ENCODE measurements around the gene RHBDD3. TPM values are rescaled to one million over a fixed set of nuclear protein-coding genes. Genes with fewer than 3 reads are reported as not detected.

The RHBDD3 gene
- total and polyA plus RNA-seq, 2 donors = 22.6 to 31.1 TPM

- no peaks in the 10 kb centered on the region for H3K4me1 ChIP-seq (ENCODE audit: control insufficient read depth in 2 of 2, insufficient read depth in 2 of 2, low read length in 2 of 2)
- H3K36me3 ChIP-seq (ENCODE audit: control insufficient read depth in 2 of 2, insufficient read depth in 2 of 2, low read length in 1 of 2) = peaks cover 54 to 59% of the 10 kb centered on the region in 2 donors
- no peak for DNase-seq (ENCODE audit: low read depth in 6 of 9, low spot score in 9 of 9)
- H3K27ac ChIP-seq (ENCODE audit: low read depth in 1 of 2, low read length in 1 of 2) = no peak overlapping the region
- H3K4me3 ChIP-seq (ENCODE audit: low read length in 2 of 2) = no peak overlapping the region
- 93% methylated on average over 4 of the region's 4 CpGs for WGBS
- H3K9me3 ChIP-seq (ENCODE audit: control insufficient read depth in 2 of 2, insufficient read depth in 1 of 2, low read length in 1 of 2) = no peaks in the 10 kb centered on the region
- peaks cover 0 to 14% of the 10 kb centered on the region in 2 donors for H3K27me3 ChIP-seq (ENCODE audit: control insufficient read depth in 2 of 2, insufficient read depth in 1 of 2, low read length in 1 of 2)
Observed at GRCh38 chr22:29300467-29300806, 32.7 kb upstream of the RHBDD3 start.

GRCh38 chr22:29299136-29299900 is 31.5 kb upstream of the RHBDD3 start:
- no peak for DNase-seq (ENCODE audit: low read depth in 6 of 9, low spot score in 9 of 9)
- Histone ChIP-seq H3K36me3 (ENCODE audit: control insufficient read depth in 2 of 2, insufficient read depth in 2 of 2, low read length in 1 of 2) (peaks cover 65 to 67% of the 10 kb centered on the region in 2 donors), H3K27ac (ENCODE audit: low read depth in 1 of 2, low read length in 1 of 2) (no peak overlapping the region), H3K9me3 (ENCODE audit: control insufficient read depth in 2 of 2, insufficient read depth in 1 of 2, low read length in 1 of 2) (no peaks in the 10 kb centered on the region), H3K4me3 (ENCODE audit: low read length in 2 of 2) (no peak overlapping the region), H3K4me1 (ENCODE audit: control insufficient read depth in 2 of 2, insufficient read depth in 2 of 2, low read length in 2 of 2) (no peaks in the 10 kb centered on the region), H3K27me3 (ENCODE audit: control insufficient read depth in 2 of 2, insufficient read depth in 1 of 2, low read length in 1 of 2) (peaks cover 0 to 4% of the 10 kb centered on the region in 2 donors)
- WGBS = 97% methylated on average over 19 of the region's 19 CpGs

GRCh38 chr22:29298641-29299040 is 30.9 kb upstream of the RHBDD3 start:
- Histone ChIP-seq H3K4me1 (ENCODE audit: control insufficient read depth in 2 of 2, insufficient read depth in 2 of 2, low read length in 2 of 2) (no peaks in the 10 kb centered on the region), H3K9me3 (ENCODE audit: control insufficient read depth in 2 of 2, insufficient read depth in 1 of 2, low read length in 1 of 2) (no peaks in the 10 kb centered on the region), H3K27ac (ENCODE audit: low read depth in 1 of 2, low read length in 1 of 2) (no peak overlapping the region), H3K4me3 (ENCODE audit: low read length in 2 of 2) (no peak overlapping the region), H3K27me3 (ENCODE audit: control insufficient read depth in 2 of 2, insufficient read depth in 1 of 2, low read length in 1 of 2) (no peaks in the 10 kb centered on the region), H3K36me3 (ENCODE audit: control insufficient read depth in 2 of 2, insufficient read depth in 2 of 2, low read length in 1 of 2) (peaks cover 72% of the 10 kb centered on the region in 2 donors)
- WGBS = 95% methylated on average over 8 of the region's 8 CpGs
- DNase-seq (ENCODE audit: low read depth in 6 of 9, low spot score in 9 of 9) = no peak

- no peaks in the 10 kb centered on the region for H3K9me3 ChIP-seq (ENCODE audit: control insufficient read depth in 2 of 2, insufficient read depth in 1 of 2, low read length in 1 of 2)
- H3K27me3 ChIP-seq (ENCODE audit: control insufficient read depth in 2 of 2, insufficient read depth in 1 of 2, low read length in 1 of 2) = no peaks in the 10 kb centered on the region
- no peaks in the 10 kb centered on the region for H3K4me1 ChIP-seq (ENCODE audit: control insufficient read depth in 2 of 2, insufficient read depth in 2 of 2, low read length in 2 of 2)
- DNase-seq (ENCODE audit: low read depth in 6 of 9, low spot score in 9 of 9) = no peak
- no peak overlapping the region for H3K4me3 ChIP-seq (ENCODE audit: low read length in 2 of 2)
- peaks cover 74 to 96% of the 10 kb centered on the region in 2 donors for H3K36me3 ChIP-seq (ENCODE audit: control insufficient read depth in 2 of 2, insufficient read depth in 2 of 2, low read length in 1 of 2)
- no peak overlapping the region for H3K27ac ChIP-seq (ENCODE audit: low read depth in 1 of 2, low read length in 1 of 2)
Observed at GRCh38 chr22:29292379-29292778, 24.6 kb upstream of the RHBDD3 start.

GRCh38 chr22:29291215-29291614 is 23.4 kb upstream of the RHBDD3 start:
- no peak for DNase-seq (ENCODE audit: low read depth in 6 of 9, low spot score in 9 of 9)
- H3K4me3 ChIP-seq (ENCODE audit: low read length in 2 of 2) = no peak overlapping the region
- no peaks in the 10 kb centered on the region for H3K4me1 ChIP-seq (ENCODE audit: control insufficient read depth in 2 of 2, insufficient read depth in 2 of 2, low read length in 2 of 2)
- no peaks in the 10 kb centered on the region for H3K9me3 ChIP-seq (ENCODE audit: control insufficient read depth in 2 of 2, insufficient read depth in 1 of 2, low read length in 1 of 2)
- 96% methylated on average over 7 of the region's 7 CpGs for WGBS
- H3K36me3 ChIP-seq (ENCODE audit: control insufficient read depth in 2 of 2, insufficient read depth in 2 of 2, low read length in 1 of 2) = peaks cover 73 to 94% of the 10 kb centered on the region in 2 donors
- no peak overlapping the region for H3K27ac ChIP-seq (ENCODE audit: low read depth in 1 of 2, low read length in 1 of 2)
- H3K27me3 ChIP-seq (ENCODE audit: control insufficient read depth in 2 of 2, insufficient read depth in 1 of 2, low read length in 1 of 2) = no peaks in the 10 kb centered on the region

GRCh38 chr22:29290061-29290460 is 22.3 kb upstream of the RHBDD3 start:
- Histone ChIP-seq H3K9me3 (ENCODE audit: control insufficient read depth in 2 of 2, insufficient read depth in 1 of 2, low read length in 1 of 2) (no peaks in the 10 kb centered on the region), H3K4me1 (ENCODE audit: control insufficient read depth in 2 of 2, insufficient read depth in 2 of 2, low read length in 2 of 2) (no peaks in the 10 kb centered on the region), H3K36me3 (ENCODE audit: control insufficient read depth in 2 of 2, insufficient read depth in 2 of 2, low read length in 1 of 2) (peaks cover 74 to 93% of the 10 kb centered on the region in 2 donors), H3K27me3 (ENCODE audit: control insufficient read depth in 2 of 2, insufficient read depth in 1 of 2, low read length in 1 of 2) (no peaks in the 10 kb centered on the region), H3K4me3 (ENCODE audit: low read length in 2 of 2) (no peak overlapping the region), H3K27ac (ENCODE audit: low read depth in 1 of 2, low read length in 1 of 2) (no peak overlapping the region)
- no peak for DNase-seq (ENCODE audit: low read depth in 6 of 9, low spot score in 9 of 9)
- 92% methylated on average over 5 of the region's 5 CpGs for WGBS

- H3K27me3 ChIP-seq (ENCODE audit: control insufficient read depth in 2 of 2, insufficient read depth in 1 of 2, low read length in 1 of 2) = no peaks in the 10 kb centered on the region
- no peak overlapping the region for H3K4me3 ChIP-seq (ENCODE audit: low read length in 2 of 2)
- no peaks in the 10 kb centered on the region for H3K4me1 ChIP-seq (ENCODE audit: control insufficient read depth in 2 of 2, insufficient read depth in 2 of 2, low read length in 2 of 2)
- H3K9me3 ChIP-seq (ENCODE audit: control insufficient read depth in 2 of 2, insufficient read depth in 1 of 2, low read length in 1 of 2) = no peaks in the 10 kb centered on the region
- peaks cover 71 to 93% of the 10 kb centered on the region in 2 donors for H3K36me3 ChIP-seq (ENCODE audit: control insufficient read depth in 2 of 2, insufficient read depth in 2 of 2, low read length in 1 of 2)
- no peak for DNase-seq (ENCODE audit: low read depth in 6 of 9, low spot score in 9 of 9)
- no peak overlapping the region for H3K27ac ChIP-seq (ENCODE audit: low read depth in 1 of 2, low read length in 1 of 2)
- WGBS = 86% methylated on average over 2 of the region's 2 CpGs
Observed at GRCh38 chr22:29288837-29289236, 21.1 kb upstream of the RHBDD3 start.

GRCh38 chr22:29284196-29284595 is 16.4 kb upstream of the RHBDD3 start:
- Histone ChIP-seq H3K27ac (ENCODE audit: low read depth in 1 of 2, low read length in 1 of 2) (no peak overlapping the region), H3K4me1 (ENCODE audit: control insufficient read depth in 2 of 2, insufficient read depth in 2 of 2, low read length in 2 of 2) (no peaks in the 10 kb centered on the region), H3K4me3 (ENCODE audit: low read length in 2 of 2) (no peak overlapping the region), H3K9me3 (ENCODE audit: control insufficient read depth in 2 of 2, insufficient read depth in 1 of 2, low read length in 1 of 2) (no peaks in the 10 kb centered on the region), H3K27me3 (ENCODE audit: control insufficient read depth in 2 of 2, insufficient read depth in 1 of 2, low read length in 1 of 2) (no peaks in the 10 kb centered on the region), H3K36me3 (ENCODE audit: control insufficient read depth in 2 of 2, insufficient read depth in 2 of 2, low read length in 1 of 2) (peaks cover 81 to 86% of the 10 kb centered on the region in 2 donors)
- no peak for DNase-seq (ENCODE audit: low read depth in 6 of 9, low spot score in 9 of 9)
- 100% methylated on average over 3 of the region's 3 CpGs for WGBS

- H3K27me3 ChIP-seq (ENCODE audit: control insufficient read depth in 2 of 2, insufficient read depth in 1 of 2, low read length in 1 of 2) = no peaks in the 10 kb centered on the region
- no peak overlapping the region for H3K27ac ChIP-seq (ENCODE audit: low read depth in 1 of 2, low read length in 1 of 2)
- no peaks in the 10 kb centered on the region for H3K9me3 ChIP-seq (ENCODE audit: control insufficient read depth in 2 of 2, insufficient read depth in 1 of 2, low read length in 1 of 2)
- H3K4me3 ChIP-seq (ENCODE audit: low read length in 2 of 2) = no peak overlapping the region
- H3K36me3 ChIP-seq (ENCODE audit: control insufficient read depth in 2 of 2, insufficient read depth in 2 of 2, low read length in 1 of 2) = peaks cover 59 to 88% of the 10 kb centered on the region in 2 donors
- WGBS = 77% methylated on average over 1 of the region's 1 CpG
- H3K4me1 ChIP-seq (ENCODE audit: control insufficient read depth in 2 of 2, insufficient read depth in 2 of 2, low read length in 2 of 2) = no peaks in the 10 kb centered on the region
- no peak for DNase-seq (ENCODE audit: low read depth in 6 of 9, low spot score in 9 of 9)
Observed at GRCh38 chr22:29277927-29278326, 10.1 kb upstream of the RHBDD3 start.

Data from thymus (tissue), 11 donors.